ENCODE data around the gene AUTS2. TPM values are rescaled to one million over a fixed set of nuclear protein-coding genes. Genes with fewer than 3 reads are reported as not detected.
A peak's percentile ranks its signal among the peaks of the same experiment; 100 is the strongest.

The AUTS2 gene
- total RNA-seq, 4 donors from 2014 or later: 29.8 to 114 (median 59.4) TPM

DNA sequence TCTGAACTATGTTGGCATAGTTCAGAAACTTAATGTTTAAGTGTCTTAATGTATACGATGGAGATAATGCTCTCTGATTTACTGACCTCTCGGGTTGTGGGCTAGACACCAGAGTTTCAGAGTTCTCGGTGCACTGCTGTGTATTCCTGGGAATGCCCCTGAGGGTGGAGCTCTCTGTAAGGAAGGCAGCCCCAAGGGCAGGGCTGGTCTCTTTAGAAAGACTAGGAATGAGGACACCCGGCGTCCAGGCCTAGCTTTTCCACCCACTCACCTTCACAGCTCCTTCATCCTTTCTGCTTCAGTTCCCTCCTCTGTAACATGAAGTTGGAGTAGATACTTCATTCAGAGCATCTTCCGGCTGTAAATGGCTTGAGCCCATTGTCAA, 997.1 kb downstream of the AUTS2 start:
- intact Hi-C loops (cut with DNase I; ENCODE audit: low total_unique reads): no loop called here

DNA sequence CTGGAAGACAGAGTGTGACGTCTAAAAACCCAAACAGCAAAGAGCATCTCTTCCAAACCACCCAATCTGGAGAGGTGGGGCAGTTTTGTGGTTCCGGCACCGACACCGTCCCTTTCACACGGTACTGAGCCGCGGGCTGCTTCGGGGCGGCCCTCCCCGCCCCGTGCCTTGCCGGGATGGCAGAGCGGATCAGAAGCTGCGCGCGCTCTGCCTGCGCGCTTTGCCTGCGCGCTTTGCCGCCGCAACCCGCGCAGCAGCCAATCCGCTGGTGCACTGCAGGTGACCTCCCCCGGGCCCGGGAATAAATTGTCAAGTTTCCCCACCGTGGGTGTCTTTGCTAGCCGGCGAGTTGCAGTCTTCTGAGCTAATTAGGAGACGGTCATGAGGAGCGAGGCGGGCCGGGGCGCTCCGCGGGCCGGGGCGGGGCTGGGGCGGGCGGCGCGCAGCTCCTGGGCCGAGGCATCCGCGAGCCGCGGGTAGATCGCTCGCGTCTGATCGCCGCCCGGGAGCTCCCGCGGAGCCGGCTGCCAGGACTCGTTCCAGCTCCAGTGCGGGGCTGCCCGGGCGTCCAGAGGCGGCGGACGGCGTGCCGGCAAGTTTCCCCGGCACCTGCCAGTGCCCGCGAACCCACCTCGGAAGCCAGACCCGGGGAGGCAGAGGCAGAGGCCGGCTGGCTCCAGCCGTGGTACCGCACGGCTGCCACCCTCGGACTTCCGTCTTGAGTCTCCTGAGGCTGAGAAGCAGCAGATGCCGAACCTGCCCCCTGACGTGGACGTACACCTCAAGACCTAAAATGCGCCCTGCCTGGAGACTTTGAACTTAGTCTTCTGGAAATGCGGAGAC, 997.7 kb downstream of the AUTS2 start:
- in situ Hi-C loops (cut with MboI; ENCODE audit: low pct_ligation_motif_present in 1 of 4, low pct_unique_long_range_greater_than_20kb in 1 of 4, low sequenced_read_pairs in 3 of 4) (no loop called here), intact Hi-C loops (cut with DNase I; ENCODE audit: low total_unique reads) (no loop called here)
- Histone ChIP-seq H3K9me3 (no peaks in the 10 kb centered on the region), H3K27me3 (no peaks in the 10 kb centered on the region), H3K27ac (peak overlapping the region; percentile 43 to 74 (median 66)), H3K4me3 (peak overlapping the region; percentile 17 to 48 (median 46)), H3K4me1 (peaks cover 4 to 36% (median 15%) of the 10 kb centered on the region in 4 donors), H3K36me3 (no peaks in the 10 kb centered on the region)
- WGBS, 2 donors (ENCODE audit: low coverage in 1 of 2): 7% methylated on average over 50 of the region's 82 CpGs; no CpG with 5 or more reads in 1 of the 2 donors
- TF ChIP-seq POLR2A (IDR thresholded peaks at IDR 0.05) (peak; percentile 67), EP300 (IDR thresholded peaks at IDR 0.05; ENCODE audit: low read depth) (no peak), POLR2AphosphoS5 (IDR thresholded peaks at IDR 0.05) (peak in 2 of 3 donors; percentile 43 to 56)
- peak; percentile 38 for DNase-seq

More for the DNA sequence above, 997.1 kb downstream of the AUTS2 start:
- H3K4me3 ChIP-seq: peak overlapping the region in 2 of 4 donors; percentile 48
- no peaks in the 10 kb centered on the region for H3K9me3 ChIP-seq
- H3K27me3 ChIP-seq: no peaks in the 10 kb centered on the region
- no peak for DNase-seq
- whole genome bisulfite sequencing, 2 donors (ENCODE audit: low coverage in 1 of 2): 20 to 44% methylated on average over 1 to 6 of the region's 6 CpGs
- peaks cover 4 to 36% (median 17%) of the 10 kb centered on the region in 4 donors for H3K4me1 ChIP-seq
- in situ Hi-C loops (cut with MboI; ENCODE audit: low pct_ligation_motif_present in 1 of 4, low pct_unique_long_range_greater_than_20kb in 1 of 4, low sequenced_read_pairs in 3 of 4): no loop called here
- no peak for TF ChIP-seq POLR2A (IDR thresholded peaks at IDR 0.05)
- TF ChIP-seq, protein P1, sequence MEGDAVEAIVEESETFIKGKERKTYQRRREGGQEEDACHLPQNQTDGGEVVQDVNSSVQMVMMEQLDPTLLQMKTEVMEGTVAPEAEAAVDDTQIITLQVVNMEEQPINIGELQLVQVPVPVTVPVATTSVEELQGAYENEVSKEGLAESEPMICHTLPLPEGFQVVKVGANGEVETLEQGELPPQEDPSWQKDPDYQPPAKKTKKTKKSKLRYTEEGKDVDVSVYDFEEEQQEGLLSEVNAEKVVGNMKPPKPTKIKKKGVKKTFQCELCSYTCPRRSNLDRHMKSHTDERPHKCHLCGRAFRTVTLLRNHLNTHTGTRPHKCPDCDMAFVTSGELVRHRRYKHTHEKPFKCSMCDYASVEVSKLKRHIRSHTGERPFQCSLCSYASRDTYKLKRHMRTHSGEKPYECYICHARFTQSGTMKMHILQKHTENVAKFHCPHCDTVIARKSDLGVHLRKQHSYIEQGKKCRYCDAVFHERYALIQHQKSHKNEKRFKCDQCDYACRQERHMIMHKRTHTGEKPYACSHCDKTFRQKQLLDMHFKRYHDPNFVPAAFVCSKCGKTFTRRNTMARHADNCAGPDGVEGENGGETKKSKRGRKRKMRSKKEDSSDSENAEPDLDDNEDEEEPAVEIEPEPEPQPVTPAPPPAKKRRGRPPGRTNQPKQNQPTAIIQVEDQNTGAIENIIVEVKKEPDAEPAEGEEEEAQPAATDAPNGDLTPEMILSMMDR (IDR thresholded peaks at IDR 0.05): no peak
- TF ChIP-seq POLR2AphosphoS5 (IDR thresholded peaks at IDR 0.05): no peak
- no peak for TF ChIP-seq EP300 (IDR thresholded peaks at IDR 0.05; ENCODE audit: low read depth)
- no peak overlapping the region for H3K27ac ChIP-seq
- no peaks in the 10 kb centered on the region for H3K36me3 ChIP-seq

DNA sequence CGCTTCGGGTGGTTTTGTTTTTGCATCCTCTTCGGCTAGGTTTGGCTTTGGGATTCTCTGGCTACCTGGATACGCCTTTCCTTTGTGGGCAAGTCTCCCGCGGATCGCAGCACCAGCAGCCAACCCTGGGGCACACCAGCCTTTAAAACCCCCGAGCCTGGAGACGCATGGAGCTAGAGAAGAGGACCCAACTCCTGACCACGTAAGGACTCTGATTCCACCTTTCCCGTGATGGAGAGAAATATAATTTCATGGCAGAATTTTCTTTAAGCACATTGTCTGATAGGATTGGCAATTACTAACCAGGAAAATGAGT, 998.3 kb downstream of the AUTS2 start:
- Histone ChIP-seq H3K4me1 (peaks cover 4 to 33% (median 13%) of the 10 kb centered on the region in 4 donors), H3K4me3 (peak overlapping the region in 3 of 4 donors; percentile 45 to 48 (median 48)), H3K9me3 (no peaks in the 10 kb centered on the region), H3K27me3 (no peaks in the 10 kb centered on the region), H3K36me3 (no peaks in the 10 kb centered on the region), H3K27ac (peak overlapping the region; percentile 43 to 74 (median 66))
- in situ Hi-C loops (cut with MboI; ENCODE audit: low pct_ligation_motif_present in 1 of 4, low pct_unique_long_range_greater_than_20kb in 1 of 4, low sequenced_read_pairs in 3 of 4) (no loop called here), intact Hi-C loops (cut with DNase I; ENCODE audit: low total_unique reads) (no loop called here)
- 63% methylated on average over 10 of the region's 11 CpGs; no CpG with 5 or more reads in 1 of the 2 donors for WGBS, 2 donors (ENCODE audit: low coverage in 1 of 2)
- no peak for DNase-seq
- TF ChIP-seq POLR2A (IDR thresholded peaks at IDR 0.05) (no peak), POLR2AphosphoS5 (IDR thresholded peaks at IDR 0.05) (no peak), EP300 (IDR thresholded peaks at IDR 0.05; ENCODE audit: low read depth) (no peak)
- TF ChIP-seq, protein P1 (IDR thresholded peaks at IDR 0.05): no peak

DNA sequence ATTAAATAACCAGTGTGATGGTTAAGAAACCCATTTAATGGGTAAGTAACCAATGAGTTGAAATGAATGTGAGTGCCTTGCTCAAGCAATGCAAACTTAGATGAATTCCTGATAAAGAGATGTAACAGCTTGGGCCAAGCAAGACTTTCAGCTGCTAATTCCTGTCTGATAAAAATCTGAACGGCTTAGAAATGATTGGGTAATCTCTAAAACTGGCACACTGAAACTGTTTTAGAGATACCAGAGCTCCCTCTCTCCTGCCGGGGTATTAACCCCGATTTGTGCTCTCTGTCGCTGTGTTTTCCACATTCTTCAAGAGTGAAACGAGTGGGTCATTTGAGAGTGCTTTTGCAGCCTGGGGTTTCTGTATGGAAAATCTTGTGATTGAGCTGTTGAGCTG, 998.8 kb downstream of the AUTS2 start:
- H3K36me3 ChIP-seq: no peaks in the 10 kb centered on the region
- DNase-seq: no peak
- in situ Hi-C loops (cut with MboI; ENCODE audit: low pct_ligation_motif_present in 1 of 4, low pct_unique_long_range_greater_than_20kb in 1 of 4, low sequenced_read_pairs in 3 of 4): no loop called here
- 62 to 71% methylated on average over 5 of the region's 5 CpGs for WGBS, 2 donors (ENCODE audit: low coverage in 1 of 2)
- intact Hi-C loops (cut with DNase I; ENCODE audit: low total_unique reads): no loop called here
- peak overlapping the region in 1 of 4 donors; percentile 65 for H3K27ac ChIP-seq
- no peaks in the 10 kb centered on the region for H3K27me3 ChIP-seq
- peaks cover 4 to 33% (median 13%) of the 10 kb centered on the region in 4 donors for H3K4me1 ChIP-seq
- peak overlapping the region in 3 of 4 donors; percentile 45 to 48 (median 48) for H3K4me3 ChIP-seq
- H3K9me3 ChIP-seq: no peaks in the 10 kb centered on the region
- TF ChIP-seq POLR2A (IDR thresholded peaks at IDR 0.05) (no peak), EP300 (IDR thresholded peaks at IDR 0.05; ENCODE audit: low read depth) (no peak), POLR2AphosphoS5 (IDR thresholded peaks at IDR 0.05) (no peak)
- TF ChIP-seq, protein P1 (IDR thresholded peaks at IDR 0.05): no peak
